Measurements from ENCODE around the gene KCNQ1. TPM values are rescaled to one million over a fixed set of nuclear protein-coding genes. Genes with fewer than 3 reads are reported as not detected.

Gene KCNQ1
- total RNA-seq, 1 experiment from 2014 or later = not detected

- TF ChIP-seq EZH2 (IDR thresholded peaks at IDR 0.05; ENCODE audit: low read depth) (no peak), CTCF (conservative IDR thresholded peaks at IDR 0.05) (no peak)
- H3K27me3 ChIP-seq (ENCODE audit: insufficient read depth, low read depth) = peaks cover 26% of the 10 kb centered on the region
- CTCF ChIA-PET = no interaction called here
- no peaks in the 10 kb centered on the region for H3F3A ChIP-seq (ENCODE audit: insufficient read depth, low read depth)
- no peaks in the 10 kb centered on the region for H4K20me1 ChIP-seq (ENCODE audit: insufficient read depth)
- no peaks in the 10 kb centered on the region for H3K79me2 ChIP-seq (ENCODE audit: low read depth)
- no peaks in the 10 kb centered on the region for H3K9me3 ChIP-seq (ENCODE audit: insufficient read depth, low read depth)
- H3K4me2 ChIP-seq = no peak overlapping the region
- H3K9me2 ChIP-seq (ENCODE audit: insufficient read depth) = no peaks in the 10 kb centered on the region
- no peak overlapping the region for H3K27ac ChIP-seq
- no peak overlapping the region for H2AFZ ChIP-seq
- no TSS peak for BruUV-seq (replicated peaks)
- no peak overlapping the region for H3K4me3 ChIP-seq
- no peak for DNase-seq
- H3K4me1 ChIP-seq (replicated peaks; ENCODE audit: insufficient read depth) = no peaks in the 10 kb centered on the region
- POLR2A ChIA-PET (ENCODE audit: unreplicated experiment) = no interaction called here
- intact Hi-C loops (cut with micrococcal nuclease; ENCODE audit: unreplicated experiment) = no loop called here
- no peaks in the 10 kb centered on the region for H3K36me3 ChIP-seq (ENCODE audit: low read depth)
Observed at GRCh38 chr11:2550606-2550970, 105.8 kb downstream of the KCNQ1 start.

GRCh38 chr11:2551131-2551530 is 106.3 kb downstream of the KCNQ1 start:
- BruUV-seq (replicated peaks) = no TSS peak

GRCh38 chr11:2552210-2552609 is 107.4 kb downstream of the KCNQ1 start:
- H3K27me3 ChIP-seq (ENCODE audit: insufficient read depth, low read depth) = peaks cover 31% of the 10 kb centered on the region
- H3K79me2 ChIP-seq (ENCODE audit: low read depth) = no peaks in the 10 kb centered on the region
- TF ChIP-seq CTCF (conservative IDR thresholded peaks at IDR 0.05) (no peak), EZH2 (IDR thresholded peaks at IDR 0.05; ENCODE audit: low read depth) (no peak)
- H3K9me2 ChIP-seq (ENCODE audit: insufficient read depth) = no peaks in the 10 kb centered on the region
- no peaks in the 10 kb centered on the region for H4K20me1 ChIP-seq (ENCODE audit: insufficient read depth)
- no TSS peak for BruUV-seq (replicated peaks)
- no peak for DNase-seq
- H2AFZ ChIP-seq = no peak overlapping the region
- no peak overlapping the region for H3K4me3 ChIP-seq
- no peaks in the 10 kb centered on the region for H3K4me1 ChIP-seq (replicated peaks; ENCODE audit: insufficient read depth)
- POLR2A ChIA-PET (ENCODE audit: unreplicated experiment) = no interaction called here
- H3K4me2 ChIP-seq = no peak overlapping the region
- H3F3A ChIP-seq (ENCODE audit: insufficient read depth, low read depth) = no peaks in the 10 kb centered on the region
- no peaks in the 10 kb centered on the region for H3K9me3 ChIP-seq (ENCODE audit: insufficient read depth, low read depth)
- intact Hi-C loops (cut with micrococcal nuclease; ENCODE audit: unreplicated experiment) = no loop called here
- H3K36me3 ChIP-seq (ENCODE audit: low read depth) = no peaks in the 10 kb centered on the region
- no peak overlapping the region for H3K27ac ChIP-seq
- CTCF ChIA-PET = no interaction called here

More at GRCh38 chr11:2551131-2551530, 106.3 kb downstream of the KCNQ1 start:
- H4K20me1 ChIP-seq (ENCODE audit: insufficient read depth) = no peaks in the 10 kb centered on the region
- intact Hi-C loops (cut with micrococcal nuclease; ENCODE audit: unreplicated experiment) = no loop called here
- H3K79me2 ChIP-seq (ENCODE audit: low read depth) = no peaks in the 10 kb centered on the region
- CTCF ChIA-PET = no interaction called here
- H3K9me3 ChIP-seq (ENCODE audit: insufficient read depth, low read depth) = no peaks in the 10 kb centered on the region
- peaks cover 26% of the 10 kb centered on the region for H3K27me3 ChIP-seq (ENCODE audit: insufficient read depth, low read depth)
- DNase-seq = no peak
- no peak overlapping the region for H3K27ac ChIP-seq
- POLR2A ChIA-PET (ENCODE audit: unreplicated experiment) = no interaction called here
- H3K36me3 ChIP-seq (ENCODE audit: low read depth) = no peaks in the 10 kb centered on the region
- H3F3A ChIP-seq (ENCODE audit: insufficient read depth, low read depth) = no peaks in the 10 kb centered on the region
- no peak overlapping the region for H3K4me2 ChIP-seq
- no peak overlapping the region for H3K4me3 ChIP-seq
- TF ChIP-seq EZH2 (IDR thresholded peaks at IDR 0.05; ENCODE audit: low read depth) = no peak
- TF ChIP-seq CTCF (conservative IDR thresholded peaks at IDR 0.05) = no peak
- no peaks in the 10 kb centered on the region for H3K9me2 ChIP-seq (ENCODE audit: insufficient read depth)
- no peaks in the 10 kb centered on the region for H3K4me1 ChIP-seq (replicated peaks; ENCODE audit: insufficient read depth)
- no peak overlapping the region for H2AFZ ChIP-seq
